Measurements from ENCODE around the gene RNU2-1.
"Not testable (repeated sequence)": the region's sequence is repeated elsewhere in the genome, so short reads cannot be mapped to it uniquely, and the experiment has no call there.

Gene RNU2-1

GRCh38 chr17:43216369-43216761 lies 17.4 kb downstream of the RNU2-1 start:
- DNase-seq (ENCODE audit: low read depth) = no peak

GRCh38 chr17:43215341-43215740 lies 18.4 kb downstream of the RNU2-1 start:
- no peak for DNase-seq (ENCODE audit: low read depth)

- no peak for DNase-seq (ENCODE audit: low read depth)
These were observed 20.2 kb downstream of the RNU2-1 start for GRCh38 chr17:43213545-43213944.

GRCh38 chr17:43212641-43213490 lies 20.9 kb downstream of the RNU2-1 start:
- DNase-seq (ENCODE audit: low read depth) = no peak

GRCh38 chr17:43211480-43212402 lies 22.0 kb downstream of the RNU2-1 start, which contains the start of gene TMEM106A:
Gene TMEM106A (plus strand): TSS chr17:43211875. CDS start chr17:43213042, 1,167 bp downstream.
- DNase-seq (ENCODE audit: low read depth) = peak; percentile 61

GRCh38 chr17:43211123-43211479 lies 22.7 kb downstream of the RNU2-1 start:
- no peak for DNase-seq (ENCODE audit: low read depth)

GRCh38 chr17:43210576-43210975 lies 23.2 kb downstream of the RNU2-1 start:
- DNase-seq (ENCODE audit: low read depth) = no peak

- not testable (repeated sequence) for DNase-seq (ENCODE audit: low read depth)
These were observed 30.8 kb downstream of the RNU2-1 start for GRCh38 chr17:43203013-43203412.

- DNase-seq (ENCODE audit: low read depth) = no peak
These were observed 33.6 kb downstream of the RNU2-1 start for GRCh38 chr17:43200127-43200526.

GRCh38 chr17:43199633-43200032 lies 34.1 kb downstream of the RNU2-1 start:
- DNase-seq (ENCODE audit: low read depth) = no peak

- DNase-seq (ENCODE audit: low read depth) = no peak
These were observed 40.5 kb downstream of the RNU2-1 start for GRCh38 chr17:43193251-43193650.

GRCh38 chr17:43186656-43187055 lies 47.1 kb downstream of the RNU2-1 start:
- not testable (repeated sequence) for DNase-seq (ENCODE audit: low read depth)

- no peak for DNase-seq (ENCODE audit: low read depth)
These were observed 49.9 kb downstream of the RNU2-1 start for GRCh38 chr17:43183921-43184320.
